GM23338 (cell line): ENCODE measurements around the gene RYR2. TPM values are rescaled to one million over a fixed set of nuclear protein-coding genes. Genes with fewer than 3 reads are reported as not detected.

Experiments used
- ATAC-seq: fragments of 200-7000 bp; cut with Tn5 transposase; 3 replicates; pipeline ENCODE4 v1.9.1; 2020
- DNase-seq: peaks from one replicate; pipeline ENCODE4 v3.0.0-alpha.2; 2015; ENCODE audit warnings: low spot score
- H2AFZ ChIP-seq: fragments of 200-600 bp; sonication (generic); 2 replicates; pipeline ENCODE4 v1.8.0; 2016; ENCODE audit warnings: antibody characterized with exemption, mild to moderate bottlenecking, moderate library complexity
- H3F3A ChIP-seq: fragments of 200-600 bp; sonication (generic); replicated peaks from 2 replicates; pipeline ENCODE4 v1.8.0; 2017; ENCODE audit warnings: antibody characterized with exemption, mixed run types, low read depth
- H3K27ac ChIP-seq: fragments of 200-600 bp; sonication (generic); 2 replicates; pipeline ENCODE4 v1.6.1; 2016; ENCODE audit warnings: low read depth
- H3K27me3 ChIP-seq: fragments of 200-600 bp; sonication (generic); 2 replicates; pipeline ENCODE4 v1.8.0; 2016; ENCODE audit warnings: mild to moderate bottlenecking, mixed run types, moderate library complexity; ENCODE audit not compliant: insufficient read depth
- H3K36me3 ChIP-seq: fragments of 200-600 bp; sonication (generic); 2 replicates; pipeline ENCODE4 v1.8.0; 2016; ENCODE audit warnings: mild to moderate bottlenecking; ENCODE audit not compliant: insufficient read depth
- H3K4me1 ChIP-seq: fragments of 200-600 bp; sonication (generic); 2 replicates; pipeline ENCODE4 v1.8.0; 2016; ENCODE audit warnings: mild to moderate bottlenecking, moderate library complexity; ENCODE audit not compliant: insufficient read depth
- H3K4me2 ChIP-seq: fragments of 200-600 bp; sonication (generic); 2 replicates; pipeline ENCODE4 v1.7.1; 2017; ENCODE audit warnings: mixed run types
- H3K4me3 ChIP-seq: fragments of 200-600 bp; sonication (generic); 2 replicates; pipeline ENCODE4 v1.6.1; 2016; ENCODE audit warnings: mixed run types
- H3K79me2 ChIP-seq: fragments of 200-600 bp; sonication (generic); replicated peaks from 2 replicates; pipeline ENCODE4 v1.8.0; 2017; ENCODE audit warnings: mild to moderate bottlenecking; ENCODE audit not compliant: insufficient read depth
- H3K9me2 ChIP-seq: fragments of 200-600 bp; sonication (generic); 2 replicates; pipeline ENCODE4 v1.8.0; 2017; ENCODE audit not compliant: insufficient read depth
- H4K20me1 ChIP-seq: fragments of 200-600 bp; sonication (generic); replicated peaks from 2 replicates; pipeline ENCODE4 v1.8.0; 2017; ENCODE audit warnings: mild to moderate bottlenecking; ENCODE audit not compliant: insufficient read depth
- H3K27ac Mint-ChIP-seq: 2 replicates; pipeline ENCODE4 v1.8.0; 2020; ENCODE audit warnings: inconsistent platforms, mild to moderate bottlenecking, moderate library complexity, mixed read lengths
- H3K27me3 Mint-ChIP-seq: 3 replicates; pipeline ENCODE4 v1.8.0; 2022; ENCODE audit warnings: low read depth, mild to moderate bottlenecking, moderate library complexity, mixed read lengths, inconsistent platforms; ENCODE audit not compliant: insufficient read depth, poor library complexity
- H3K36me3 Mint-ChIP-seq: 3 replicates; pipeline ENCODE4 v1.8.0; 2021; ENCODE audit warnings: low read depth, mild to moderate bottlenecking, inconsistent platforms, moderate library complexity, mixed read lengths
- H3K4me1 Mint-ChIP-seq: 3 replicates; pipeline ENCODE4 v1.8.0; 2020; ENCODE audit warnings: mild to moderate bottlenecking, inconsistent platforms, mixed read lengths
- H3K4me3 Mint-ChIP-seq: 3 replicates; pipeline ENCODE4 v1.8.0; 2021; ENCODE audit warnings: moderate library complexity, mild to moderate bottlenecking, inconsistent platforms, mixed read lengths
- H3K9me3 Mint-ChIP-seq: 3 replicates; pipeline ENCODE4 v1.8.0; 2020; ENCODE audit warnings: moderate library complexity, mild to moderate bottlenecking, inconsistent platforms, mixed read lengths
- CREB1 ChIP-seq: fragments of 250-450 bp; sonication (Bioruptor Pico); IDR thresholded peaks from 2 replicates; pipeline ENCODE4 v1.5.0; 2020; ENCODE audit warnings: low read depth, mild to moderate bottlenecking, moderate library complexity
- CTCF ChIP-seq, 2 experiments: fragments of 200-600 bp in 1 of 2; sonication (generic) in 1 of 2; conservative IDR thresholded peaks; 2 replicates each; pipeline versions ENCODE4 v1.5.1 to v1.6.1; 2016 to 2017; ENCODE audit warnings: antibody characterized with exemption in 2 of 2, low read depth in 2 of 2, mild to moderate bottlenecking in 2 of 2, moderate library complexity in 1 of 2
- ETS1 ChIP-seq: IDR thresholded peaks from 2 replicates; pipeline ENCODE4 v1.6.1; 2016; ENCODE audit warnings: antibody characterized with exemption
- EZH2 ChIP-seq: fragments of 200-600 bp; sonication (generic); IDR thresholded peaks from one replicate; pipeline ENCODE4 v1.8.0; 2017; ENCODE audit warnings: antibody characterized with exemption, mild to moderate bottlenecking, low read depth; ENCODE audit not compliant: unreplicated experiment
- EZH2phosphoT487 ChIP-seq: fragments of 200-600 bp; sonication (generic); IDR thresholded peaks from one replicate; pipeline ENCODE4 v1.8.1; 2018; ENCODE audit warnings: antibody characterized with exemption; ENCODE audit not compliant: unreplicated experiment
- JUNB ChIP-seq: IDR thresholded peaks from one replicate; pipeline ENCODE4 v1.6.1; 2016; ENCODE audit warnings: antibody characterized with exemption; ENCODE audit not compliant: unreplicated experiment
- NANOG ChIP-seq: IDR thresholded peaks from 2 replicates; pipeline ENCODE4 v1.6.1; 2016; ENCODE audit warnings: antibody characterized with exemption, borderline replicate concordance
- POLR2AphosphoS5 ChIP-seq: IDR thresholded peaks from 2 replicates; pipeline ENCODE4 v1.6.1; 2016; ENCODE audit warnings: antibody characterized with exemption, low read depth
- REST ChIP-seq: IDR thresholded peaks from one replicate; pipeline ENCODE4 v1.6.1; 2018; ENCODE audit warnings: antibody characterized with exemption; ENCODE audit not compliant: unreplicated experiment
- STAT1 ChIP-seq: IDR thresholded peaks from one replicate; pipeline ENCODE4 v1.6.1; 2016; ENCODE audit warnings: antibody characterized with exemption; ENCODE audit not compliant: unreplicated experiment
- ZNF114 ChIP-seq: fragments of 250-450 bp; sonication (Bioruptor Pico); IDR thresholded peaks from 2 replicates; pipeline ENCODE4 v1.5.0; 2020; ENCODE audit warnings: mild to moderate bottlenecking, moderate library complexity
- ZNF331 ChIP-seq: fragments of 250-450 bp; sonication (Bioruptor Pico); IDR thresholded peaks from 2 replicates; pipeline ENCODE4 v1.5.0; 2020; ENCODE audit warnings: low read depth, mild to moderate bottlenecking, moderate library complexity
- ZNF462 ChIP-seq: fragments of 250-450 bp; sonication (Bioruptor Pico); IDR thresholded peaks from 2 replicates; pipeline ENCODE4 v1.5.0; 2020; ENCODE audit warnings: mild to moderate bottlenecking, moderate library complexity
- polyA plus RNA-seq: library from polyadenylated mRNA; unstranded; fragments of >200 nt; fragmentation: Nextera tagmentation; extraction: Ambion mirVana; gene quantifications from 2 replicates; pipeline ENCODE4 v1.2.1, GENCODE V29; 2016
- total RNA-seq: library from RNA; depleted of rRNA; stranded (reverse); fragments of >200 nt; shearing (Covaris generic); gene quantifications from 2 replicates; pipeline ENCODE4 v1.2.3, GENCODE V29; 2014

Gene RYR2
- total and polyA plus RNA-seq, 2 experiments from 2014 or later = 8.9 to 10.0 TPM

GRCh38 chr1:237270353-237270752, 228.4 kb downstream of the RYR2 start:
- Histone ChIP-seq H3F3A (no peaks in the 10 kb centered on the region), H3K4me3 (no peak overlapping the region), H3K9me2 (no peaks in the 10 kb centered on the region), H3K4me1 (no peaks in the 10 kb centered on the region), H3K27ac (no peak overlapping the region; the same call in 1 of the 2 replicates), H3K79me2 (0 out of 2 replicates have a peak, but pooled peaks cover 5% of the 10 kb centered on the region), H3K27me3 (no peaks in the 10 kb centered on the region), H3K36me3 (no peaks in the 10 kb centered on the region), H2AFZ (no peak overlapping the region), H3K4me2 (no peak overlapping the region), H4K20me1 (no peaks in the 10 kb centered on the region)
- H3K27me3 Mint-ChIP-seq = peaks cover 9% of the 10 kb centered on the region
- no peak for ATAC-seq
- H3K36me3 Mint-ChIP-seq = no peaks in the 10 kb centered on the region
- DNase-seq = no peak
- TF ChIP-seq EZH2phosphoT487 (no peak), ZNF331 (CRISPR knock-in tag) (no peak), ETS1 (no peak), STAT1 (no peak), CTCF (conservative IDR thresholded peaks at IDR 0.05; ENCODE audit: low read depth in 2 of 2) (no peak), NANOG (no peak), POLR2AphosphoS5 (no peak), ZNF114 (no peak), EZH2 (no peak), CREB1 (CRISPR knock-in tag) (no peak), ZNF462 (CRISPR knock-in tag) (no peak), JUNB (no peak), REST (no peak)
- H3K27ac Mint-ChIP-seq = no peak overlapping the region
- H3K4me1 Mint-ChIP-seq = no peaks in the 10 kb centered on the region
- no peak overlapping the region for H3K4me3 Mint-ChIP-seq
- no peaks in the 10 kb centered on the region for H3K9me3 Mint-ChIP-seq
